HTR-8/SVneo (cell line): ENCODE results near the gene SCGB2A2.

Source experiments
- DNase-seq: peaks from one replicate; pipeline ENCODE4 v3.0.0; 2011; ENCODE audit warnings: low spot score, mixed read lengths; ENCODE audit not compliant: insufficient read length
- FAIRE-seq: peaks from 2 replicates; lab custom pipeline; 2011; peaks lifted over from hg19 to GRCh38; lab: Jason Lieb, UNC

The SCGB2A2 gene

GRCh38 chr11:62269654-62270278 is at the start of gene SCGB2A2:
Gene SCGB2A2, plus strand, starts transcription at chr11:62270158. Its CDS starts 59 bp downstream, at chr11:62270217.
- DNase-seq = no peak
- no peak for FAIRE-seq

GRCh38 chr11:62221498-62221897 is 48.5 kb upstream of the SCGB2A2 start:
- DNase-seq = no peak
- no peak for FAIRE-seq

GRCh38 chr11:62223095-62223494 is 46.9 kb upstream of the SCGB2A2 start:
- FAIRE-seq (no peak), DNase-seq (no peak)

- no peak for FAIRE-seq
- no peak for DNase-seq
These were observed 36.2 kb upstream of the SCGB2A2 start for GRCh38 chr11:62233730-62234129.

GRCh38 chr11:62236187-62236586 is 33.8 kb upstream of the SCGB2A2 start:
- DNase-seq = no peak

GRCh38 chr11:62237499-62237898 is 32.5 kb upstream of the SCGB2A2 start:
- DNase-seq = no peak
- peak; percentile 65 for FAIRE-seq

More at GRCh38 chr11:62236187-62236586, 33.8 kb upstream of the SCGB2A2 start:
- FAIRE-seq = no peak

- no peak for DNase-seq
- FAIRE-seq = no peak
These were observed 31.8 kb upstream of the SCGB2A2 start for GRCh38 chr11:62238151-62238550.

GRCh38 chr11:62241095-62241494 is 28.9 kb upstream of the SCGB2A2 start:
- FAIRE-seq = no peak

GRCh38 chr11:62242021-62242420 is 27.9 kb upstream of the SCGB2A2 start, which contains the start of gene SCGB1D2:
Gene SCGB1D2, plus strand, starts transcription at chr11:62242239. Its CDS starts 69 bp downstream, at chr11:62242308.
- FAIRE-seq (no peak), DNase-seq (no peak)

More at GRCh38 chr11:62241095-62241494, 28.9 kb upstream of the SCGB2A2 start:
- DNase-seq = no peak

GRCh38 chr11:62245271-62245753 is 24.6 kb upstream of the SCGB2A2 start:
- no peak for DNase-seq
- FAIRE-seq = peak; percentile 26

- FAIRE-seq (no peak), DNase-seq (no peak)
These were observed 18.3 kb upstream of the SCGB2A2 start for GRCh38 chr11:62251698-62252097.

- no peak for DNase-seq
- FAIRE-seq = no peak
These were observed 15.9 kb upstream of the SCGB2A2 start for GRCh38 chr11:62253999-62254542.

- FAIRE-seq = no peak
- DNase-seq = no peak
These were observed 13.7 kb upstream of the SCGB2A2 start for GRCh38 chr11:62256281-62256680.

GRCh38 chr11:62260261-62260953 is 9.6 kb upstream of the SCGB2A2 start:
- FAIRE-seq = no peak
- no peak for DNase-seq

GRCh38 chr11:62264004-62264403 is 6.0 kb upstream of the SCGB2A2 start:
- FAIRE-seq (no peak), DNase-seq (no peak)

GRCh38 chr11:62266558-62266957 is 3.4 kb upstream of the SCGB2A2 start:
- DNase-seq (no peak), FAIRE-seq (no peak)

GRCh38 chr11:62267050-62267449 is 2.9 kb upstream of the SCGB2A2 start:
- DNase-seq (no peak), FAIRE-seq (no peak)

- FAIRE-seq = no peak
- DNase-seq = no peak
These were observed 2.4 kb upstream of the SCGB2A2 start for GRCh38 chr11:62267576-62267975.

- DNase-seq = no peak
- no peak for FAIRE-seq
These were observed 3.3 kb downstream of the SCGB2A2 start for GRCh38 chr11:62273284-62273683.

GRCh38 chr11:62273789-62274275 is 3.9 kb downstream of the SCGB2A2 start:
- DNase-seq = no peak
- FAIRE-seq = no peak

GRCh38 chr11:62280452-62280851 is 10.5 kb downstream of the SCGB2A2 start:
- no peak for DNase-seq
- no peak for FAIRE-seq
